HG03469 (cell line): Measurements from ENCODE around the gene TMEM80.
"Not testable (repeated sequence)": the region's sequence is repeated elsewhere in the genome, so short reads cannot be mapped to it uniquely, and the experiment has no call there.

ENCODE experiments used
- ATAC-seq: cut with Tn5 transposase; IDR thresholded peaks from one replicate; pipeline ENCODE4 v1.9.1; 2021; ENCODE audit warnings: mild to moderate bottlenecking, moderate library complexity, moderate number of reproducible peaks; ENCODE audit not compliant: unreplicated experiment

Gene TMEM80

GRCh38 chr11:695538-696248 is at the start of gene TMEM80:
TMEM80 (plus strand) TSS chr11:695816; CDS start chr11:695828, 12 bp downstream.
- ATAC-seq: peak; percentile 43

GRCh38 chr11:646214-646613 is 49.4 kb upstream of the TMEM80 start:
- ATAC-seq: no peak

- not testable (repeated sequence) for ATAC-seq
These were observed 47.9 kb upstream of the TMEM80 start for GRCh38 chr11:647672-648158.

GRCh38 chr11:650482-650881 is 45.1 kb upstream of the TMEM80 start:
- ATAC-seq: no peak

GRCh38 chr11:653136-653535 is 42.5 kb upstream of the TMEM80 start:
- ATAC-seq: not testable (repeated sequence)

- no peak for ATAC-seq
These were observed 41.8 kb upstream of the TMEM80 start for GRCh38 chr11:653837-654236.

GRCh38 chr11:654444-654843 is 41.2 kb upstream of the TMEM80 start:
- not testable (repeated sequence) for ATAC-seq

GRCh38 chr11:655036-655726 is 40.4 kb upstream of the TMEM80 start:
- ATAC-seq: no peak

GRCh38 chr11:656426-656825 is 39.2 kb upstream of the TMEM80 start:
- no peak for ATAC-seq

- no peak for ATAC-seq
These were observed 38.8 kb upstream of the TMEM80 start for GRCh38 chr11:656866-657265.

GRCh38 chr11:657691-658126 is 37.9 kb upstream of the TMEM80 start:
- no peak for ATAC-seq

- ATAC-seq: no peak
These were observed 36.0 kb upstream of the TMEM80 start for GRCh38 chr11:659532-660085.

GRCh38 chr11:660281-660680 is 35.3 kb upstream of the TMEM80 start:
- no peak for ATAC-seq

GRCh38 chr11:660681-661444 is 34.8 kb upstream of the TMEM80 start:
- ATAC-seq: no peak

GRCh38 chr11:662689-663274 is 32.8 kb upstream of the TMEM80 start:
- no peak for ATAC-seq

- ATAC-seq: no peak
These were observed 30.4 kb upstream of the TMEM80 start for GRCh38 chr11:665062-665703.

- ATAC-seq: no peak
These were observed 29.8 kb upstream of the TMEM80 start for GRCh38 chr11:665704-666281.

GRCh38 chr11:673866-674265 is 21.8 kb upstream of the TMEM80 start:
- no peak for ATAC-seq

GRCh38 chr11:674406-674805 is 21.2 kb upstream of the TMEM80 start:
- ATAC-seq: no peak

- ATAC-seq: no peak
These were observed 17.3 kb upstream of the TMEM80 start for GRCh38 chr11:678297-678696.
